ENCODE data around the gene CCNY. TPM values are rescaled to one million over a fixed set of nuclear protein-coding genes. Genes with fewer than 3 reads are reported as not detected.

Gene CCNY
- total and polyA plus RNA-seq, 9 donors: 28.3 to 87.0 (median 60.9) TPM

DNA sequence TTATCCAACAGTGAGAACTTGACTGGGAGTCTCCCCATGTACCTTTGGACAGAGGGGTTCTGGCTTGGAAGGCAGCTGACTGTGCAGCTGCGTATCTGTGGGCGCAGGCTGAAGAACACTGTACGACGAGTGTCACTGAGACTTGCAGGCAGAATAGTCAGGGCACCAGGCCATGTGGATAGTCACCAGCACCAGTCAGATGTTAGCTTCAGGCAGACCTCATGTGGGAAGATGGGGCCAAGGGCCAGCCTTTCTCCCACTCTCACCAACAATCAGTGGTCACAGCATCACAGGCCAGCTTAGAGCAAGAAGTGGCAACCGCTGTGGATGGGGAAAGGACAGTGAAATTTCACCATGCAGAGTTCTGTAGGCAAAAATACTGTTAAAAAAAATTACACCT lies 225.4 kb downstream of the CCNY start:
- TF ChIP-seq EP300 (IDR thresholded peaks at IDR 0.05): no peak
- TF ChIP-seq, protein P1, sequence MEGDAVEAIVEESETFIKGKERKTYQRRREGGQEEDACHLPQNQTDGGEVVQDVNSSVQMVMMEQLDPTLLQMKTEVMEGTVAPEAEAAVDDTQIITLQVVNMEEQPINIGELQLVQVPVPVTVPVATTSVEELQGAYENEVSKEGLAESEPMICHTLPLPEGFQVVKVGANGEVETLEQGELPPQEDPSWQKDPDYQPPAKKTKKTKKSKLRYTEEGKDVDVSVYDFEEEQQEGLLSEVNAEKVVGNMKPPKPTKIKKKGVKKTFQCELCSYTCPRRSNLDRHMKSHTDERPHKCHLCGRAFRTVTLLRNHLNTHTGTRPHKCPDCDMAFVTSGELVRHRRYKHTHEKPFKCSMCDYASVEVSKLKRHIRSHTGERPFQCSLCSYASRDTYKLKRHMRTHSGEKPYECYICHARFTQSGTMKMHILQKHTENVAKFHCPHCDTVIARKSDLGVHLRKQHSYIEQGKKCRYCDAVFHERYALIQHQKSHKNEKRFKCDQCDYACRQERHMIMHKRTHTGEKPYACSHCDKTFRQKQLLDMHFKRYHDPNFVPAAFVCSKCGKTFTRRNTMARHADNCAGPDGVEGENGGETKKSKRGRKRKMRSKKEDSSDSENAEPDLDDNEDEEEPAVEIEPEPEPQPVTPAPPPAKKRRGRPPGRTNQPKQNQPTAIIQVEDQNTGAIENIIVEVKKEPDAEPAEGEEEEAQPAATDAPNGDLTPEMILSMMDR (IDR thresholded peaks at IDR 0.05): no peak
- no peak for TF ChIP-seq POLR2A (IDR thresholded peaks at IDR 0.05)
- intact Hi-C loops (cut with DNase I): loop anchor here in 2 of 4 donors (10.0 kb wide), 3 partner anchors 227 to 447 kb away; partner anchors contain the start of gene CCNY (in 1 of the 2)
- Histone ChIP-seq H3K27ac (no peak overlapping the region), H3K36me3 (no peaks in the 10 kb centered on the region), H3K4me3 (no peak overlapping the region), H3K4me1 (ENCODE audit: insufficient read depth) (no peaks in the 10 kb centered on the region), H3K27me3 (no peaks in the 10 kb centered on the region), H3K9me3 (no peaks in the 10 kb centered on the region)
- no peak for DNase-seq
- 93 to 97% (median 95%) methylated on average over 5 of the region's 5 CpGs for WGBS, 3 donors

DNA sequence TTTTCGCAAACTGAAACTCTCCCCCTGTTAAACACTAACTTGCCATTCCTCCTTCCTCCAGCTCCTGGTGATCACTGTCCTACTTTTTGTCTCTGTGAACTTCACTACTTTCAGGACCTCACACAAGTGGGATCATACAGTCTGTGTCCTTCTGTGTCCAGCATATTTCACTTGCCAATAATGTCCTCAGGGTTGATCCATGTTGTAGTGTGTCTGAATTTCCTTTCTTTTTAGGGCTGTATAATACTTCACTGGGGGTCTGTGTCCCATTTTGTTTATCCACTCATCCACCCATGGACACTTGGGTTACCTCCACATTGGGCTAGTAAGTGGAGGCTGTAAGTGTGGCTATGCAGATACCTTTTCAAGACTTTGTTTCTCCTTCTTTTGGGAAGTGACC lies 226.1 kb downstream of the CCNY start:
- H3K4me3 ChIP-seq: no peak overlapping the region
- no peaks in the 10 kb centered on the region for H3K9me3 ChIP-seq
- intact Hi-C loops (cut with DNase I): loop anchor here in 2 of 4 donors (10.0 kb wide), 3 partner anchors 228 to 448 kb away; partner anchors contain the start of gene CCNY (in 1 of the 2)
- no peaks in the 10 kb centered on the region for H3K4me1 ChIP-seq (ENCODE audit: insufficient read depth)
- TF ChIP-seq EP300 (IDR thresholded peaks at IDR 0.05) (no peak), POLR2A (IDR thresholded peaks at IDR 0.05) (no peak)
- TF ChIP-seq, protein P1 (IDR thresholded peaks at IDR 0.05): no peak
- WGBS, 3 donors: 90 to 98% (median 95%) methylated on average over 1 of the region's 1 CpG
- no peaks in the 10 kb centered on the region for H3K36me3 ChIP-seq
- no peak for DNase-seq
- H3K27me3 ChIP-seq: no peaks in the 10 kb centered on the region
- H3K27ac ChIP-seq: no peak overlapping the region

DNA sequence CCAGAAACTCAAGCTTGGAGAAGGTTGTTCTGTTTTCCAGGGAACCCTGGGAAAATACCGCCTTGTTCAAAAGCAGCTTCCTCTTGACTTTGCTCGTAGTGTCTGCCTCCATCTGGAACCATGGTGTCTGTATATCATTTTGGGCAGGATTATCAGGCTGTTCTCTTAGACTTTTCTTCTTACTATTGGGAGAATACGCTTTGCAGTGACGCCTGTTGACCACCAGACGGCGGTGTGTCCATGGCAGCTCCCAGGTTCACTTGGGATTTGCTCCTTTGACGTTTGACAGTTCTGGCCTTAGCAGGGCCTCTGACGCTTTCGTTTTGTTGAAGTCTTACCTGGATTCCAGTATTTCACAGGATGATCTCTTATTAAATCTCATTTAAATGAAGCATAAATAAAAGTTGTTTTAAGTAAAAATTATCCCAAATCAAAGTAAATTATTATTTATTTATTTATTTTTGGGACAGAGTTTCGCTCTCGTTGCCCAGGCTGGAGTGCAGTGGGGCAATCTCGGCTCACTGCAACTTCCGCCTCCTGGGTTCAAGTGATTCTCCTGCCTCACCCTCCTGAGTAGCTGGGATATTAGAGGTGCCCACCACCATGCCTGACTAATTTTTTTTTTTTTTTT lies 227.1 kb downstream of the CCNY start:
- Histone ChIP-seq H3K36me3 (no peaks in the 10 kb centered on the region), H3K4me3 (no peak overlapping the region), H3K27me3 (no peaks in the 10 kb centered on the region), H3K27ac (no peak overlapping the region), H3K9me3 (no peaks in the 10 kb centered on the region), H3K4me1 (ENCODE audit: insufficient read depth) (no peaks in the 10 kb centered on the region)
- no peak for TF ChIP-seq POLR2A (IDR thresholded peaks at IDR 0.05)
- TF ChIP-seq, protein P1 (IDR thresholded peaks at IDR 0.05): peak; percentile 69 to 70 (median 69)
- DNase-seq: peak in 4 of 5 donors; percentile 25 to 64 (median 56)
- 47 to 52% (median 50%) methylated on average over 13 of the region's 13 CpGs for WGBS, 3 donors
- intact Hi-C loops (cut with DNase I): loop anchor here in 2 of 4 donors (10.0 kb wide), 3 partner anchors 229 to 449 kb away; partner anchors contain the start of gene CCNY (in 1 of the 2)

DNA sequence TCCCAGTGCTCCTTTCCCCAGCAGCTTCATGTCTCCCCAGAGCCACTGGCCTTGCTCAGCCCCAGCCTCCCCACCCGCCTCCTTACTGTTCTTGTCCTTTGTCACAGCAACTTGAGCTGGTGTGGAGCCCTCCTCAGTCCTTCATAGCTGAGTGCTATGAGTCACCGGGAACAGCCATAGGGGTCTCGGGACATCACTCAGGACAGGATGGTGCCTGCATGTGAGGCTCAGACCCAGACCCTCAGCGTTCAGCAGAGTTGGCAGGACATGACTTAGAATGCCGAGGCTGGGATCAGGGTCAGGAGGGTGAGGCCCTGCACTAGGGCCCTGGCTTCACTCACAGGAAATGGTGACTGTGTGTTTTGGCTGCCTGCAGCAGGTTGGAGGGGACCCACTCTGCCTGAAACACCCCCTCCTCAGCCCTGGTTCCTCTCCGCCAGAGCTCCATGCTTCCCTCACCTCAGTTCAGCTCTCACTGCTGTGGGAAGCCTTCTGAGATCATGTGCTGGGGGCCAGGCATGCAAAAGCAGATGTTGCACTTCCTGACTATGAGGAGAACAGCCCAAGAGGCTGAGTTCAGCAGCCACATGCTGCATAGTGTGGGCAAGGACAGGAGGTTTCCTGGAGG lies 228.1 kb downstream of the CCNY start:
- Histone ChIP-seq H3K27me3 (no peaks in the 10 kb centered on the region), H3K4me1 (ENCODE audit: insufficient read depth) (no peaks in the 10 kb centered on the region), H3K4me3 (no peak overlapping the region), H3K36me3 (no peaks in the 10 kb centered on the region), H3K9me3 (no peaks in the 10 kb centered on the region), H3K27ac (no peak overlapping the region)
- TF ChIP-seq, protein P1 (IDR thresholded peaks at IDR 0.05): no peak
- TF ChIP-seq EP300 (IDR thresholded peaks at IDR 0.05) (no peak), POLR2A (IDR thresholded peaks at IDR 0.05) (no peak)
- 74 to 82% (median 76%) methylated on average over 5 to 6 of the region's 6 CpGs for WGBS, 3 donors
- intact Hi-C loops (cut with DNase I): loop anchor here in 2 of 4 donors (2.0 to 10.0 kb wide), 4 partner anchors 230 to 450 kb away; partner anchors contain the start of gene CCNY (in 1 of the 2)
- no peak for DNase-seq
